GM12864 (cell line): ENCODE data around the gene CHKB.

Source experiments
- DNase-seq: peaks from one replicate; pipeline ENCODE4 v3.0.0-alpha.2; 2011; ENCODE audit warnings: low read depth
- H3K4me3 ChIP-seq: 2 replicates; pipeline ENCODE4 v1.5.1; 2011; ENCODE audit warnings: mild to moderate bottlenecking, low read depth, low read length, control low read depth
- TF ChIP-seq, protein P1 (sequence below): IDR thresholded peaks from 2 replicates; pipeline ENCODE4 v1.5.1; 2011; ENCODE audit warnings: low read depth, mild to moderate bottlenecking, moderate library complexity, low read length, control low read depth, inconsistent platforms; ENCODE audit errors: missing control alignments

CHKB gene

DNA sequence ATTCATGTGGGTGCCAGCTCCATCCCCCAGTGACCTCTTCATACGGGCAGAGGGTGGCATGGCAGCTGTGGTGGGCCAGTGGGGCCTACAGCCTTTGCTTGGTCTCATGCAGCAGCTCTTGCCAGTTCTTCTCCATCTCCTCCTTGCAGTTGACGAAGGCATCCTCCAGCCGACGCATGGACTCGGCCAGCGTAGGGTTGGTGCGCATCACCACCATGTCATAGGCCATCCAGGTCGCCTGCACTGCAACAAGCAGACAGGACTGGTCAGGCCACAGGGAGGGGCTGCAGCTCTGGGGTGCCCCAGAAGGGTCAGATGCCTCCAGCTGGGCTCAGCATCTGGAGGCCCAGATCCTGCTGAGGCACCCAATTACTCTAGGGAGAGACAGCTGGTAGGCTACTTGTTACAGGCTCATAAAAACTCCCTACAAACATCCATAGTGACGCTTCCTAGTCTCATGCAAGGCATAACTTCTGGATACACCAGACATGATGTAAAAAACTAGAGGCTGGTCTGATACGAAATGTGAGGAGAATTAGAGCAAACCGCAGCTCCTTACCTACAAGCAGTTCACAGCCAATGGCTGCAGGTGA lies 31.4 kb downstream of the CHKB start:
- TF ChIP-seq, protein P1, sequence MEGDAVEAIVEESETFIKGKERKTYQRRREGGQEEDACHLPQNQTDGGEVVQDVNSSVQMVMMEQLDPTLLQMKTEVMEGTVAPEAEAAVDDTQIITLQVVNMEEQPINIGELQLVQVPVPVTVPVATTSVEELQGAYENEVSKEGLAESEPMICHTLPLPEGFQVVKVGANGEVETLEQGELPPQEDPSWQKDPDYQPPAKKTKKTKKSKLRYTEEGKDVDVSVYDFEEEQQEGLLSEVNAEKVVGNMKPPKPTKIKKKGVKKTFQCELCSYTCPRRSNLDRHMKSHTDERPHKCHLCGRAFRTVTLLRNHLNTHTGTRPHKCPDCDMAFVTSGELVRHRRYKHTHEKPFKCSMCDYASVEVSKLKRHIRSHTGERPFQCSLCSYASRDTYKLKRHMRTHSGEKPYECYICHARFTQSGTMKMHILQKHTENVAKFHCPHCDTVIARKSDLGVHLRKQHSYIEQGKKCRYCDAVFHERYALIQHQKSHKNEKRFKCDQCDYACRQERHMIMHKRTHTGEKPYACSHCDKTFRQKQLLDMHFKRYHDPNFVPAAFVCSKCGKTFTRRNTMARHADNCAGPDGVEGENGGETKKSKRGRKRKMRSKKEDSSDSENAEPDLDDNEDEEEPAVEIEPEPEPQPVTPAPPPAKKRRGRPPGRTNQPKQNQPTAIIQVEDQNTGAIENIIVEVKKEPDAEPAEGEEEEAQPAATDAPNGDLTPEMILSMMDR, result no peak
- H3K4me3 ChIP-seq, result no peak overlapping the region
- no peak for DNase-seq

DNA sequence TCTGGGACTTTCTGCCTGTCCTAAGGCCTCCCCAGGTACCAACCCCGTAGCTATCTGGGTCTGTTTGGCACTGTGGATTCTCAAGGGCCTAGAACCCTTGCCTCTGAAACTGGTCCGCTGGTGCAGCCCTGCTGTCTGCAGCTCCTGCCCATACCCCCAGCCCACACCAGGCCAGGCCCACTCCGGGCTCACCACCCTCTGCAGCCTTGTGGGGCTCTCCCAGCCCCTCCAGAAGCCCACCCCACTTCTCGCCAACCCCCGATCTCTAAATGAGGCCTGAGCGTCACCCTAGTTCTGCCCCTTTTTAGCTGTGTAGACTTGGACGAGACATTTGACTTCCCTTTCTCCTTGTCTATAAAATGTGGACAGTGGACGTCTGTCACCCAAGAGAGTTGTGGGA lies 32.3 kb downstream of the CHKB start:
- no peak overlapping the region for H3K4me3 ChIP-seq
- TF ChIP-seq, protein P1, result no peak
- DNase-seq, result no peak

- DNase-seq, result no peak
- H3K4me3 ChIP-seq, result peak overlapping the region; percentile 30
- TF ChIP-seq, protein P1, result no peak
Observed at GRCh38 chr22:50548921-50549790, 33.5 kb downstream of the CHKB start.

DNA sequence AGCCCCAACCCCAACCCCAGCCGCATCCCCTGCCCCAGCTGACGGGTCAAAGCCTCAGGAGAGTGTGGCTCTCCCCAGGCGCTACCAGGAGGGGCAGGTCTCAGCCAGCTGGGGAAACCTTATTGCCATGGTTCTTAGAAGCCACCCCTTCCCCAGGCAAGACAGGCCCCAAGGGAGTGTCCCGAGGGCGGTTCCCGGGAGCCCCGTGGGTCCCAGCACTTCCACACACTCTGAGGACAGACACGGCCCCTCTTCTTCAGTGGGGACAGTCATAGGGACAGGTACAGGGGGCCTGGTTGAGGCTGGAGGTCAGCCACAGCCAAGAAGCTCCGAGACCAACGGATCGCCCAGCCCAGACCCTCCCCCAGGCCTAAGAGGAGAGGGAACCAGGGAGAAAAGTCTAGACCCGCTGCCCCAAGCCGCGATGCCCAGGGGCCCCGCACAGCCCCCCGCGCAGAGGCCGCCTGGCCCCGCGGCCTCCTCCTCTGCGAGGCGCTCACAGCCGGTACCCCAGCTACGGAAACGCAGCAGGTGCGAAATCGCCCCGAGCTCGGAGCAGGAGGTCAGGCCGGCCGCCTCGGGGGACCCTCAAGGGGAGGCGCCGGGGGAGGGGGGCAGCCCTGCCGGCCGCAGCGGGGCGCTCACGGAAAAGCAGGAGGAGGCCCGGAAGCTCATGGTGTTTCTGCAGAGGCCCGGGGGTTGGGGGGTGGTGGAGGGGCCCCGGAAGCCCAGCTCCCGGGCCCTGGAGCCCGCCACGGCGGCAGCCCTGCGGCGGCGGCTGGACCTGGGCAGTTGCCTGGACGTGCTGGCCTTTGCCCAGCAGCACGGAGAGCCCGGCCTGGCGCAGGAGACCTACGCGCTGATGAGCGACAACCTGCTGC lies 34.4 kb downstream of the CHKB start:
- H3K4me3 ChIP-seq, result peak overlapping the region; percentile 30
- TF ChIP-seq, protein P1, result peak; percentile 13
- no peak for DNase-seq

- DNase-seq, result no peak
- no peak overlapping the region for H3K4me3 ChIP-seq
- TF ChIP-seq, protein P1, result no peak
Observed at GRCh38 chr22:50547263-50547985, 35.2 kb downstream of the CHKB start.
